Neural cell (in vitro differentiated cells): ENCODE results near the gene TRIM59.

Experiments used
- CTCF ChIP-seq: fragments of 450-650 bp; IDR thresholded peaks from 2 replicates; pipeline ENCODE4 v1.5.1; 2014; ENCODE audit warnings: antibody characterized with exemption, mild to moderate bottlenecking, moderate library complexity; ENCODE audit not compliant: poor library complexity, severe bottlenecking
- EP300 ChIP-seq: fragments of 450-650 bp; conservative IDR thresholded peaks from 2 replicates; pipeline ENCODE4 v1.6.1; 2014; ENCODE audit warnings: antibody characterized with exemption, mild to moderate bottlenecking, moderate library complexity; ENCODE audit not compliant: poor library complexity, severe bottlenecking
- EZH2 ChIP-seq: fragments of 200-600, 300-800 bp; shearing (Covaris generic), sonication (generic); IDR thresholded peaks from 2 replicates; pipeline ENCODE4 v1.6.1; 2014; ENCODE audit warnings: antibody characterized with exemption, low read length, borderline replicate concordance, mild to moderate bottlenecking; ENCODE audit not compliant: insufficient read depth, poor library complexity, severe bottlenecking
- POLR2AphosphoS5 ChIP-seq: IDR thresholded peaks from 2 replicates; pipeline ENCODE4 v1.6.1; 2012
- REST ChIP-seq: IDR thresholded peaks from 2 replicates; pipeline ENCODE4 v1.6.1; 2012; ENCODE audit warnings: borderline replicate concordance
- SMC3 ChIP-seq: fragments of 450-650 bp; conservative IDR thresholded peaks from 2 replicates; pipeline ENCODE4 v1.6.1; 2014; ENCODE audit warnings: antibody characterized with exemption, mild to moderate bottlenecking, moderate library complexity; ENCODE audit not compliant: poor library complexity
- TAF1 ChIP-seq: IDR thresholded peaks from 2 replicates; pipeline ENCODE4 v1.6.1; 2012; ENCODE audit warnings: low read depth

- TF ChIP-seq CTCF (no peak), EZH2 (no peak), POLR2AphosphoS5 (no peak), REST (no peak), SMC3 (no peak), TAF1 (no peak), EP300 (no peak)
Observed at GRCh38 chr3:160434071-160434470, 15.5 kb downstream of the TRIM59 start.
